ENCODE measurements around the gene TRIM62.

DNA sequence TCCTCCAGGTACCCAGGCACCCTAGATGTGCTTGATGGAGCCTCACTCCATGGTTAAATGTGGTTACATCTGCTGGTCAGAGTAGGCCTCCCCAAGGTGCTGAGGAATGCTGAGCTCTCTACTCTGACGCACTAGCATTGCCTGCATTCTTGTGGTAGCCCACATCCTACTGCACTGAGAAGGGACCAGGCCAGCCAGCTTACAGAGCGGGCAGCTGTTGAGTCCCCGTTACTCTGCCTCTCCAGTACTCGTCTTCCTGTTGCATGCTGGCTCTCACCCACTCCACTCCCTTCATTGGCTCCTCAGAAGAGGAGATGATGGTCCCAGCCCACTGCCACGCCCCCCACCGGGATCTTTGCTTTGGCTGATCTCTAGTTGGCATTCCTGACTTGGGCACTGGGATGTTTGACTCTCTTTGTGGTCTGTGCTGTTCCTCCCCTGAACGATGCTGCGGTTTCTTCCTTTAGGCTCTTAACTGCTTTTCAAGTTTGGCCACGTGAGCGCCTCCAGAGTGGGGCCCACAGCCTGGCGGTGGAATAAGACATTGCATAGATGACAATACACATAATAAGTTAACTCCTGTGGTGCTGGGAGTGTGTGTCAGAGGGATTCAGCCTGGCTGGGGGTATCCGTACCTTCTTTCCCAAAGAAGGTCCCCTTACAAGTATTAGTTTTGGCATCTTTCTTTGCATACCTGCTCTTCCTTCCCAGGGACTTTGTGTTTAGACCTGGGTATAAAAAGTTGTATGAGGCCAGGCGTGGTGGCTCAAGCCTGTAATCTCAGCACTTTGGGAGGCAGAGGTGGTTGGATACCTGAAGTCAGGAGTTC, 82.3 kb downstream of the TRIM62 start:
- TF ChIP-seq POLR2A (IDR thresholded peaks at IDR 0.05) (no peak), EP300 (IDR thresholded peaks at IDR 0.05) (no peak)
- TF ChIP-seq, protein P1, sequence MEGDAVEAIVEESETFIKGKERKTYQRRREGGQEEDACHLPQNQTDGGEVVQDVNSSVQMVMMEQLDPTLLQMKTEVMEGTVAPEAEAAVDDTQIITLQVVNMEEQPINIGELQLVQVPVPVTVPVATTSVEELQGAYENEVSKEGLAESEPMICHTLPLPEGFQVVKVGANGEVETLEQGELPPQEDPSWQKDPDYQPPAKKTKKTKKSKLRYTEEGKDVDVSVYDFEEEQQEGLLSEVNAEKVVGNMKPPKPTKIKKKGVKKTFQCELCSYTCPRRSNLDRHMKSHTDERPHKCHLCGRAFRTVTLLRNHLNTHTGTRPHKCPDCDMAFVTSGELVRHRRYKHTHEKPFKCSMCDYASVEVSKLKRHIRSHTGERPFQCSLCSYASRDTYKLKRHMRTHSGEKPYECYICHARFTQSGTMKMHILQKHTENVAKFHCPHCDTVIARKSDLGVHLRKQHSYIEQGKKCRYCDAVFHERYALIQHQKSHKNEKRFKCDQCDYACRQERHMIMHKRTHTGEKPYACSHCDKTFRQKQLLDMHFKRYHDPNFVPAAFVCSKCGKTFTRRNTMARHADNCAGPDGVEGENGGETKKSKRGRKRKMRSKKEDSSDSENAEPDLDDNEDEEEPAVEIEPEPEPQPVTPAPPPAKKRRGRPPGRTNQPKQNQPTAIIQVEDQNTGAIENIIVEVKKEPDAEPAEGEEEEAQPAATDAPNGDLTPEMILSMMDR (IDR thresholded peaks at IDR 0.05), result no peak

Measured in suprapubic skin (tissue), 3 donors.